Left colon (tissue), 2 donors: ENCODE measurements around the gene MTHFR. TPM values are rescaled to one million over a fixed set of nuclear protein-coding genes. Genes with fewer than 3 reads are reported as not detected.

Experiments
- ATAC-seq: fragments of 200-7000 bp; cut with Tn5 transposase; one replicate; pipeline ENCODE4 v1.9.1; 2020; ENCODE audit warnings: mild to moderate bottlenecking, moderate library complexity
- DNase-seq, 2 donors: peaks; one replicate each; pipeline ENCODE4 v3.0.0-alpha.2; 2020
- intact Hi-C, 2 donors: fragments of 100-400 bp; cut with DNase I in 1 of 2; cut with micrococcal nuclease in 1 of 2; formaldehyde crosslinking; loops; one replicate each; pipeline versions ENCODE4 v1.11.2 to v1.14.0; 2022; cut with DNase I, micrococcal nuclease
- total RNA-seq, 2 donors: library from RNA; stranded (reverse); fragmentation: NEBNext Ultra II Directional; extraction: Animal tissue kit (Norgen Biotek cat#: 25700); gene quantifications; one replicate each; pipeline ENCODE4 v1.2.1, GENCODE V29; 2021
- donor health status: DM: no; HTN: no; CAD: no.
- donor health status: DM: yes; HTN: yes; CAD: no.

Gene MTHFR
- total RNA-seq, 2 donors from 2014 or later: 44.8 to 48.2 TPM

DNA sequence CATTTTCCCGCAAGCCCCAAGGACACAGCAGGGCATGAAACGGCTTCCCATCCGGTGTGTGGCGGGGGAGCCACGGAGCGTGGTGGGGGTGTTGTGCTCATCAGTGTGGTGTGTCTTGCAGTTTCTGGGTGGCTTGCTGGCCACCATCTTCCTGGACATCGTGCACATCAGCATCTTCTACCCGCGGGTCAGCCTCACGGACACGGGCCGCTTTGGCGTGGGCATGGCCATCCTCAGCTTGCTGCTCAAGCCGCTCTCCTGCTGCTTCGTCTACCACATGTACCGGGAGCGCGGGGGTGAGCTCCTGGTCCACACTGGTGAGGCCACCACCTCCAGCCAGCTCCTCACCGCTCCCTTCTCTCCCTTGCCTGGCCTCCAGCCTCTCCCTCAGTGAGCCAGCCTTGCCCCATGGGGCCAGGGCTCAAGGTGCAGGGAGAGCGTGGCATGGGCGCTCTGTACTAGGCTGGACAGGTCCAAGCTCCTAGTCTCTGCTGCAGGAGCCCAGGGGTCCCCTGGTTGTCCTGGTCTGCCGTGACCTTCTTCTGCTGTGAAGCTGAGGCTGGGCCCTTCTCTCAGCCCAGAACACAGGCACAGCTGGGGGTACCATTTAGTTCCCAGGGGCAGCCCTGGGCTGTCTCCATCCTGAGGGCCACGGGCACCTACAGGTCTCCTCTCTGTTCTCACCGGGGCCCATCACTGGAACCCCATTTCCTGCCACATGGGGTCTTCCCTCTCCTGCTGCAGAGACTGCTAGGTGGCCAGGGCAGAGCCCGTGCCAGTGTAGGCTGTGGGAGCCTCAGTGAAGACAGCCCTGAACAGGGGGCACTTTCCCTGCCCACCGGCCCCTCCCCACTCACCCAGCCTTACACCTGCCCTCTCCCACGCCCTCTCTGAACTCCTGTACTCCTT lies 57.2 kb downstream of the MTHFR start:
- DNase-seq (no peak), ATAC-seq (no peak)
- intact Hi-C loops: no loop called here

DNA sequence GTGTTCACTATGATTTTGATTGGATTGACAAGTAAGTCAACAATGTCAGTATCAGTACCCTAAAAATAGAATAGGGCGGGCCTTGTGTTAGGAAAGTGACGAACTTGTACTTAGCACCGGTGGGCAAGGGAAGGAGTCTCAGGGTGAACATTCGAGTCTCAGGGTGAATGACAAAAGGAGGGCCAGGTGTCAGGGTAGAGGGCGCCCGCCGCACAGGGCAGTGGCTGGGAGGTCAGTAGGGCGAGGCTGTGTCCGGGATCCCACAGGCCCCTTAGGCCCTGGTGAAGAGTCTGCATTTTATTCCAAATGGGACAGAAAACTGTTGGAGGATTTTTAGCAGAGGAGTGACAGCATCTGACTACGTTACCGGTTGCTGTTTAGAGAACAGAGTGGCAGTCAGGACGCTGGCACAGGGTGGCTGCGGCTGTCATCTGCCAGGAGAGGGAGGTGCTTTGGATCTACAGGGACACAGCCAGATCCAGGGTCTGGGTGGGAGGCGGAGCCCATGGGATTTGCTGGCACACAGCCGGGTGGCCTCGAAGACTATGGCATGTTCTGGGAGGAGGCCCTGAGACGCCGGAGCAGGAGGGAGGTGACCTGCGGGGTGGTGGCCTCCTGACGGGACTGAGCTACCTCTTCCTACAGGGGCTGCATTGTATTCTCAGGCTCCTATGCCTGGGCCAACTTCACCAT lies 58.8 kb downstream of the MTHFR start:
- intact Hi-C loops: no loop called here
- no peak for DNase-seq
- ATAC-seq: no peak

DNA sequence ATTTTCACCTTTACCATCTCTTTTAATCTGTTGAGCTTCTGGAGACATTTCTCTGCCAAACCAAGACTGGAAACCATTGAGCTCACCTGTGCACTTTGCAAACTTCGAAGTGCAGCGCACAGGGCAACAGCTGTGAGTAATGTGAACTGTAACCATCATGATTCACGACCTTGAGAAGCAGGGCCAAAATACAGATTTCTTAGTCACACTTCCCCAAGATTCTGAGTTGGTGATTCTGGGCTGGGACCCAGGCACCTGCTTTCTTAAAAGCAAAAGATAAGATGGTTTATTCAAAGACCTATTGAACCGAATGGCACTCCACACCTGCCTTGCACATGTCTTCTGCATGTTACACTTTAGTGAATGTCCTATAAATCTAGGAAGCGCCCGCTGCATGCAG lies 59.7 kb downstream of the MTHFR start:
- intact Hi-C loops: no loop called here
- no peak for ATAC-seq
- DNase-seq: no peak

DNA sequence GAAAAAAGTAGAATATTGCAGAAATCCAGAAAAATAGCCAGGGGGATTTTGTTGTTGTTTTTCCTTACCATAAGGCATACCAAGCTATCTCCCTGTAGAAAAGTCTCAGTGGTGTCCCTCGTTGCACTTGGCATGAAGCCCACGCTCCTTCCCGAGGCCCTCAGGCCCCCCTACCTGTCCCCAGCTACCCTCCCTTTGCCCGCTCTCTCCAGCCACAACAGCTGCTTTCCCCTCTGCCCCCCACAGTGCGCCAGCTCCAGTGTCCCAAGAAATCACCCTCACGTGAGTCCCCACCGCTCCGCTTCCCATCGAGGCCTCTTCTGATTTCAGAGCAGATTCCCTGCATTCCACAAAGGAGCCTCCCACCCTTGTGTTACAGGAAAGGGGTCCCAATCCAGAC lies 61.5 kb downstream of the MTHFR start:
- no peak for DNase-seq
- intact Hi-C loops: no loop called here

DNA sequence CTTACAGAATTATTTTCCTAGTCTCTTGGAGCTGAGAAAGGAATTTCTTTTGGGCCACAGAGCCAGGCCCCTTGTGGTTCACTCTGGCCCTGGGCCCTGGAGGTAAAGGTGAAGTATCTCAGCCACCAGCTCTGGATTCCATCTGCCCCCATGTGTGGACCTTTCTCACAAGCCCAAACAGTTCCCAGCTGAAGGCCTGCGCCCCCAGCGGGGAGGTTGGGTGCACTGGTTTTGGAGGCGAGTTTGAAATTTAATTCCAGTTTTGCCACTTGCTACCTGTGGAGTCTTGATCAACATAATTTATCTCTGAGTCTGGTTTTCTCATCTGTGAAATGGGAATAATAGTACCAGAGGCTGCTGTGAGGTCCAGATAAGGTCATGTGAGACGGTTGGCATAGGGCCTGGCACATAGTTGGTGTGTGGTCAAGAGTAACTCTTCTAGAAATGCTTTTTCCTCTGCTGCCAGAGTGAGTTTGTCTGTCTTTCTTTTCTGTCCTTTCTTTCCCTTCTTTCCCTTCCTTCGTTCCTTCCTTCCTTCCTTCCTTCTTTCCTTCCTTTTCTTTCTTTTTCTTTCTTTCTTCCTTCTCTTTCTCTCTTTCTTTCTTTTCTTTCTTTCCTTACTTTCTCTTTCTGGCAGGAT lies 63.7 kb downstream of the MTHFR start:
- intact Hi-C loops: no loop called here
- no peak for ATAC-seq
- DNase-seq: no peak

More for the DNA sequence above, 61.5 kb downstream of the MTHFR start:
- no peak for ATAC-seq

DNA sequence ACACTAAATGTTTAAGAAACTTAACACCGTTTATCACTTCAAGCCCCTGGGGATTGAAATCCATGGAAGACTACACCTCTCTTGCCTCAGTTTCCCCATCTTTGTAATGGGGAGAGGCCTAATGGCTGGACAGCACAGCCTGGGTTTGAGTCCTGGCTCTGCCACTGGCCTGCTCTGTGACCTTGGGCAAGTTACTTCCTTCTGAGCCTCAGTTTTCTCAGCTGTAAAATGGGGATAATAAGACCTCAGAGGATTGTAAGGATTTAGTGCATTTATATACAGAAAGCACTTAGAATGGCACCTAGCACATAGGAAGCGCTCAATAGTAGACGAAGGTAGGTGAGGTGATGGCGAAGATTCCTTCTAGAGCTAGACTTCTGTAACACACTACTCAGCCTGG lies 64.3 kb downstream of the MTHFR start:
- intact Hi-C loops: no loop called here
- ATAC-seq (no peak), DNase-seq (no peak)

DNA sequence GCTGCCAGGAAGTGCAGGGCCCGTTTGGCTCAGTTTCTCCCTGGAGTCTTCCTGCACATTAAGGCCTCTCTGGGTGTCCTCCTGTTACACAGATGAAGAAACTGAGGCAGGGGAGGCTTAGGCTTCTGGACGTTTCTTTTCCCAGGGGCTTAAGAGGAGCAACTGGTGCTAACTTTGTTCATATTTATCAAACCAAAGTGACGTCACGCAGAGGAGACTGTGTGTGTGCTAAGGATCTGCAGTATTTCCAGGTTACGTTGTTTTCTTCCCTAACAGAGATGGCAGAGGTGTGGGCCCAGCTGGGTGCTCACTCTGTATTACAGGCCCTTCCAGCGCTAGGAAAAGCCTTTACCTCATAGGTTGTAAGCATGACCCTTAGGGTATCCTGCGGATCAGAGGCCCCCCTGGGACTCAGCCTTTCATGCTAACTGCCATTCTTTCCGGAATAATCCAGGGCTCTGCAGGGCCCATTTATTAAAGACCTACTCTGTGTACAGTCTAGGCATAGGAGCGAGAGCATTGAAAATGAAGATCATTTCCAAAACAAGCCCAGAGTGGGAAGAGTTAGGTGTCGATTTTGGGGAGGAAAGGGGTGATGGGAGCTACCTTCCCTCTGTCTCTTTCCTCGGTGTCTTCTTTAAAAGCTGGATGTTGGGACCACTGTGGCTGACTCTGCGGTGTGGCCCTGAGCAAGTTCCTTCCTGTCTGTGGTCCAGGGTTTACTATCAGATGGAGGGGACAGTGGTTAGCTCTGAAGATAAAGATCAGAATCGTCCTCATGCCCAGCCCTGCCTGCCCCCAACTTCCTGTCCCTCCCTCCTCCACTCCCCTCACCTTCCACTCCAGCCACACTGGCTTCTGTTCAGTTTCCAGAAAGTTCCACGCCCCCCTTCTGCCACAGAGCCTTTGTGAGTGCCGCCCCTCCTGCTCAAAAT lies 65.2 kb downstream of the MTHFR start:
- no peak for DNase-seq
- ATAC-seq: no peak
- intact Hi-C loops: no loop called here

DNA sequence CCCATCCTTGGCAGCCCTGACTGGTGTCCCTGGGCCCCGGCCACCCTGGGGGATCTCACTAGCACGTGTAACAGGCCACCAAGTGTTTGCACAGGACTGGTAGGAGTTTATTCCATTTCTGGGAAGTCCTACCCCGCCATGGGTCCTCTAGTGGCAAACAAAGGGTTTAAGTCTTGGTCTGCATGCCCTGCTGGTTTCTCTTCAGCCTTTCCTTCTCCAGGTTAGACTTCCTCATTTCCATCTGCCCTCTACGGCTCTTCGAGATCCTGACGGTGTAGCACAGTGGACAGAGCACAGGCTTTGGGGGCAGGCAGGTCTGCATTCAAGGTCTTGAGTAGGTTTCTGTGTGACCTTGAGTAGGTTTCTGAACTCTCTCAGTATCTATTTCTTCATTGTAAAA lies 67.0 kb downstream of the MTHFR start:
- intact Hi-C loops: no loop called here
- ATAC-seq: no peak
- DNase-seq: no peak

DNA sequence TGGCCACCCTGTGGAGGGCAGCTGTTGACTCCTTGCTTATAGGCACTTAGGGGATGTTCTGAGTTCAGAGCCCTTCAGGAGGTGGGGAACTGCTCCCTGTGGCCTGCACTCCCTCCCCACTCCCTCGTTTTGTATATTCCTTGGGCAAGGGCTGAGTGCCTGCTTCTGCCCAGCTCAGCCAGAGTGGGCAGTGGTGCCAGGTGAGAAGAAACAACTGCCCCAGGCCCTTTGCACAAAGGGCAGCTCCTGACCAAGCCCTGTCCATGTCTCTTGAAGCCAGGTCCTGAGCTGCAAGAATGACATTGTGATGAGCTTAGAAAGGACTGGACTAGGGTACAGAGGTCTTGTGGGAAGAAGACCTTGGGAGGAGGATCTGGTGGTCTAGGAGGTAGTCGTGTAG lies 67.7 kb downstream of the MTHFR start:
- no peak for DNase-seq
- no peak for ATAC-seq
- intact Hi-C loops: no loop called here

DNA sequence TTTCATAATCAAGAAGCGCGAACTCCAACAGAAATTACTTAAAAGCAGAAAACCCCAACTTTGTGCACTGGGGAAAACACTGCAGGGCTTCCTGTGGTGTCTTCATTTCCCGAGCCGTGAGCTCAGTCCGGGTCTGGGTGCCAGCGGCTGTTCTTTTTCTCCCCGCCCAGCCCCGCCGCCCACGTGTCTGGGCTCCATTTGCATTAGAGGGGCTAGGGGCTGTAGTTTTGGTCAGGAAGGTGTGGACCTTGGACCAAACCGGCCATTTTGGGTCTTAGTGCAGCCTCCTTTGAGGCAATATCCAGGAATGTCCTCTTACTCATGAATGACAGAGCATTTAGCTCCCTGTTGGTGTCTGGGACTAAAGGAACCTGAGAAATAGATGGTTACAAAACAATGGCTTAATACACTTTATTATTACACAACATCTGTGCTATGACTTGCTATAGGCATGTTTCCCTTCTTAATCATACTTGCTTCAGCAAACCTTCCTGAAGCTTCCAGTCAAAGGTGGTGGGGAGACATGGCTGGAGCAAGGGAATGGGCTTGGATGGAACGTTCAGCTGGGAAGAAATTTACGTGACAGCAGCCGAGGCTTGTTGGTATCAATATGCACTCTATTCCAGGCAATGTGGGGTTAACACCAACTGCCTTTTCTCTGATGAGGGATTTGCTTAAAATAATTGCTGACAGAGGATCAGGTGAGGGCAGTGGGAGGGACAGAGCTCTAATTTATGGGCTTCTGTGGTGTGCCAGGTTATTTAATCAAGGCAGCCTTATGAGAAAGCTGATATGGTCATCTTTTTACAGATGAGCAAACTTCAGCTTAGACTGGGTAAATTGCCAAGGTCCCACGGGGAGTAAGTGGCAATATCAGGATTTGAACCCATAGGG lies 68.8 kb downstream of the MTHFR start:
- peak; percentile 40 for ATAC-seq
- DNase-seq: peak in 1 of 2 donors; percentile 56
- intact Hi-C loops: no loop called here

DNA sequence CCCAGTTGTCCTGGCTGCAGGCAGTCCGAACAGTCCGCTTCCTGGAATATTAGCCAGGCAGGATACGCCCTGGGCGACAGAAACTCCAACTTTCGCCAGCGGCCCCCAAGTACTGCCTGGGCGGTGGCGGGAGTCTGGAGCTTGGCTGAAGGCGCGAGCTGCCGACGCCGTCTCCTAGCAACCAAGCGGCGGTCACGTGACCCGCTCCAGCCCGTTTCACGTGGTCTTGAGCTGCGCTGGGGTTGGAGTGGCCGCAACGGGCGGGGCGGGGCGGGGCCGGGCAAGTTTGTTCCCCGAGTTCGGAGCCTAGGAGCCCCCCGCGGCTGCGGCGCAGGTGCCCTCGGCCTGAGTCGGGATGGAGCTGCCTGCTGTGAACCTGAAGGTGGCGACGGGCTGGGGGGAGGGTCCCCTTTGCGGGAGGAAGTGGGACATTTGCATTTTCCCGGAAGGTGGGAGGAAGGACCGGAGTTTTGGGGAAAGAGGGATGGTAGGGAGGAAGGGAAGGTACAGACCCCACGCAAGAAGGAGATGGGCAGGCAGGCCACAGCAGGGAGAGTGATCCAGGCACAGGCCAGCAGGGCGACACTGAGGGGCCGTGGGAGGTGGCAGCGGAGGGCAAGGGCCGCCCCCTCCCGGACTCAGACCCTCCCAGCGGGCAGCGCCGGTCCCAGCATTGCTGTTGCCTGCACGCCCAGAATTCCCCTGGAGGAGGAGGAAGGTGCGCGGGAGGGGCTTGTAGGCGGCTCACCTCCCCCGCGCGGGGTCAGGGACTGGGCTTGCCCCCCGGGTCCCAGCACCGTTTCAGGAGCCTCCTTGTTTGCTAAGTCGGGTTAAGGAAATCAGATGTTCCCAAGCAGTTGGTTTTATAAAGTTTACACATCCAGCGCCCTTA lies 69.7 kb downstream of the MTHFR start, which contains the start of gene AGTRAP:
TSS of gene AGTRAP (plus strand) at position 283 of the 892 bp plus-strand sequence. CDS start at position 356, 73 bp downstream.
- ATAC-seq: peak; percentile 94
- peak; percentile 96 to 99 for DNase-seq
- intact Hi-C loops: no loop called here

Other genes with a start within 250 kb of the MTHFR start
- gene FBXO2, start 151.5 kb downstream of the MTHFR start, total RNA-seq: 1 to 10 TPM in 1 of 2 donors, under 1 TPM in 1; 0.55 to 1.4 TPM
- gene FBXO44, start 151.1 kb downstream of the MTHFR start, total RNA-seq: 1 to 10 TPM; 4.0 to 8.1 TPM
- 1 to 10 TPM; 6.8 to 8.1 TPM for gene FBXO6, start 141.8 kb downstream of the MTHFR start, total RNA-seq
- 1 to 10 TPM; 7.0 to 7.4 TPM for gene MAD2L2, start 124.8 kb downstream of the MTHFR start, total RNA-seq
- gene DRAXIN, start 114.3 kb downstream of the MTHFR start, total RNA-seq: under 1 TPM; 0.06 to 0.11 TPM
- gene AGTRAP, start 69.8 kb downstream of the MTHFR start, total RNA-seq: 10 to 100 TPM; 12.3 to 16.7 TPM
- gene C1orf167, start 43.8 kb downstream of the MTHFR start, total RNA-seq: not detected
- 10 to 100 TPM; 14.6 to 20.4 TPM for gene CLCN6, start 227 bp upstream of the MTHFR start, total RNA-seq
- not detected for gene NPPA, start 41.8 kb upstream of the MTHFR start, total RNA-seq
- gene NPPB, start 53.0 kb upstream of the MTHFR start, total RNA-seq: not detected
- gene KIAA2013, start 120.5 kb upstream of the MTHFR start, total RNA-seq: 100 to 1,000 TPM; 105 to 120 TPM
- 10 to 100 TPM; 36.4 to 49.8 TPM for gene PLOD1, start 128.8 kb upstream of the MTHFR start, total RNA-seq
- 10 to 100 TPM; 93.9 to 99.6 TPM for gene MFN2, start 174.5 kb upstream of the MTHFR start, total RNA-seq
- gene MIIP, start 213.5 kb upstream of the MTHFR start, total RNA-seq: 10 to 100 TPM; 16.2 to 22.9 TPM